Neuron (in vitro differentiated cells): ENCODE data around the gene C18orf63.
"Not testable (repeated sequence)": the region's sequence is repeated elsewhere in the genome, so short reads cannot be mapped to it uniquely, and the experiment has no call there.

Experiments used
- H2AFZ ChIP-seq: one replicate; pipeline ENCODE4 v1.6.1; 2013; ENCODE audit warnings: low read depth, mild to moderate bottlenecking, inconsistent platforms, low read length, moderate library complexity
- H3K27me3 ChIP-seq: one replicate; pipeline ENCODE4 v1.6.1; 2013; ENCODE audit warnings: low read length; ENCODE audit not compliant: insufficient read depth
- H3K36me3 ChIP-seq: one replicate; pipeline ENCODE4 v1.6.1; 2013; ENCODE audit warnings: low read length; ENCODE audit not compliant: insufficient read depth
- H3K4me1 ChIP-seq: one replicate; pipeline ENCODE4 v1.6.1; 2013; ENCODE audit warnings: low read length; ENCODE audit not compliant: insufficient read depth
- H3K4me3 ChIP-seq: 2 replicates; pipeline ENCODE4 v1.5.1; 2013; ENCODE audit warnings: mild to moderate bottlenecking, low read length, moderate library complexity
- H3K9me3 ChIP-seq: one replicate; pipeline ENCODE4 v1.6.1; 2013; ENCODE audit warnings: low read length

The C18orf63 gene

DNA sequence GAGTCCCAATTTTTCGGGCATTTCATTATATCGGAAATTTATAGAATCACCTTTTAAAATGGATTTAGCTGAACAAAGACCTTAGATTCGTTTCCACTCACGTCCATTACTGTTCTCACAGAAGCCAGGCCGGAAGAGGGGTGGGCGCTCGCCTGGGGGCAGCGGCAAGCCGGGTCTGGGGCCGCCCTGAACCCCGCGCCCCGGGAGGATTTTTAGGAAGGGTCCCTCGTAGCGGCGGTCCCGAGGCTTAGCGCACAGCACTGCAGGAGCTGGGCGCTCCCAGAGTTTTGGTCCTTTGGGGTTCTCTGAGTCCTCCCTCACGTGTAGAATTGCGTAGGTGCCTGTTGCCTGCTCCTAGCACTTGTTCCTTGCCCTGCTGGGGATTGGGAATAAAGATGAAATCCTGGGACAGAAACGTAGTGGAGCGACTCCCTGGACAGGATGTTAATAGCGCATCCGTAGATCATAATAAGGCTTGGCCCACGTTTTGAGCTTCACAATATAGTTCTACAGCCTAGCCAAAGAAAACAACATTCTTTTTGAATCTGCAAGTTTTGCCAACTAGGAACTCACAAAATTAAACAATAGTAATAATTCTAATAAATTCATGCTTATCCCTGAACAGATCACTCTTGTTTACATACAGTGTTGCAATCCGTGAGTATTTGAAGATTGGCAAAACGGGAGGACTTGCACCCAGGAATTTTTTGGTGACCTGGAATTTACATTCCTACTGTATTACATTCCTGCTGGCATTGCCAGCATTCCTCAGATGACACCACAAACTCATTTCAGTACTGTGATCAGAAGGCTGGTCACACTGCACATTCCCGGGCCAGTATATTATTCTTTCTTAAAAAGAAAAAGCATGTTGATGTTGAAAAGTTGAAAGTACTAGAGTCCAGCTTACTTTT is 875 bp downstream of the C18orf63 start:
- Histone ChIP-seq H3K27me3 (peaks cover 2% of the 10 kb centered on the region), H3K4me3 (no peak overlapping the region), H3K4me1 (no peaks in the 10 kb centered on the region), H2AFZ (no peak overlapping the region), H3K36me3 (no peaks in the 10 kb centered on the region), H3K9me3 (no peaks in the 10 kb centered on the region)

DNA sequence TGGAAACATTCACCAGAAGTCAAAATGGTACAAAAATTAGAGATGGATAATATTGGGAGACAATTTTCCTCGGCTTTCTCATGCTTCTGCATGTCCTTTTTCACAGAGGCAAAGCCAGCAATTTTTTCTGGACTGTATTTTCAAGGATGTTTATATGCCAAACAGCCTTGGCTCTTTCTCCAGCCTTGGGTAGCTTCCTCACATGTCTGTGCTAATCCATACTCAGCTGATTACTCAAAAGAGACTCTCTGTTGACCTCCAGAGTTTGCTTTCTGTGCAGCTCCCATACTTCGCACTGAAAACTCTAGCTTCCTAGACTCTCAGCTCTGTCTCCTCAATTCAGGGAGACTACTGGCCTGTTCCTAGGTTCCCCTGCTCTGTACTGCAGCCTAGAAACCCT is 10.6 kb downstream of the C18orf63 start:
- Histone ChIP-seq H2AFZ (no peak overlapping the region), H3K9me3 (no peaks in the 10 kb centered on the region), H3K4me1 (no peaks in the 10 kb centered on the region), H3K36me3 (no peaks in the 10 kb centered on the region), H3K27me3 (peaks cover 2% of the 10 kb centered on the region), H3K4me3 (no peak overlapping the region)

DNA sequence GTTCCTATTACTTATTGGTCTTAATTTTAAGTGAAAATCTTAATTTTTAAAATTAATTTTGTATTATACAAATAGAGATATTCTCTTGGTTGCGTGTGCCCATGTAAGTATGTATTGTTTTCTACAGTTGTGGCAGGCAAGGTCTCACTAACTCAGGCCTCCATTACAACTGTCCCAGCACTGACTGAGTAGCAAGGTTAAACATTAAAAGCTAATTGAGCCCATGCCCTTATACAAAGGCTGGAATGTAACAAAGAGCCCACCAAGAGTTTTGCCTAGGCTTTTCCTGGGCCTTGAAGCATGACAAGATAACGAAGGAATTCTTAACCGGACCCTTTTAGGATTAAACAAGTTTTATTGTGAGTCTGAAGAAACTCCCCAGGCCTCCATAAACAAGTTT is 11.2 kb downstream of the C18orf63 start:
- H2AFZ ChIP-seq, H3K4me3 ChIP-seq: not testable (repeated sequence)

DNA sequence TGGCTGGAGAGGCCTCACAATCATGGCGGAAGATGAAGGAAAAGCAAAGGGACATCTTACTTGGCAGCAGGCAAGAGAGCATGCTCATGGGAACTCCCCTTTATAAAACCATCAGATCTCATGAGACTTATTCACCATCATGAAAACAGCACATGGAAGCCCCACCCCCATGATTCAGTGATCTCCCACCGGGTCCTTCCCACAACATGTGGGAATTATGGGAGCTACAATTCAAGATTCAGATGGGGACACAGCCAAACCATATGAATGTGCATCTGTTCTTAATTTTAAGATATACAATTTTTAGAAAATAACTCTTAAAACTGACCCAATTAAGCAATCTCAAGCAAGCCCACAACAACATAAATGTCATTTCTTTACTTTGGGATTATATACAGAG is 12.6 kb downstream of the C18orf63 start:
- H3K4me1 ChIP-seq, result no peaks in the 10 kb centered on the region
- H3K27me3 ChIP-seq, result no peaks in the 10 kb centered on the region
- no peak overlapping the region for H2AFZ ChIP-seq
- H3K36me3 ChIP-seq, result no peaks in the 10 kb centered on the region
- H3K9me3 ChIP-seq, result no peaks in the 10 kb centered on the region
- H3K4me3 ChIP-seq, result no peak overlapping the region

More for the DNA sequence above, 11.2 kb downstream of the C18orf63 start:
- not testable (repeated sequence) for H3K36me3 ChIP-seq, H3K4me1 ChIP-seq, H3K9me3 ChIP-seq, H3K27me3 ChIP-seq

DNA sequence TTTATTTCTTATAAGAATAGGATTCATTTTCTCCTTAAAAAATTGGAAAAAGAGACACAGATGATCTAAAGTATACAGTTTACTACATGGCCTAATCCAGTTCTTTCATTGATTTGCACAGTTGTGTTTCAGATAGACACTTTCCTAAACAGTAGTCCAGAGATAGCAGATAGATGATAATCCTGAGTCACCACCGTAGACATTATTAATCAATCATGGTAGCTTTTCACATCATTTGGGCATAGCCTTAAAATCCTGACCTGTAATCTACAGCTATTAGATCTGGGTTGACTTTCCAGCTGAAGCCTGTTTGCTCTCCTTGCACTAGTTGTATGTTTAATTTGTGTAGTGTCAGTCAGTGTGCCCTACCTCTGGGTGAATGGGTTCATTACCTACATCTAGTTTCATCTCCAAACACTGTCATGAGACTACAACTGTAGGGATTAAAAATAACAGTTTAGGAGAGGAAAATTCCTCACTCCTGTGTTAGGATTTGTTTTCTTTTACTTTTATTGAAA is 14.1 kb downstream of the C18orf63 start:
- Histone ChIP-seq H3K4me3 (no peak overlapping the region), H3K9me3 (no peaks in the 10 kb centered on the region), H3K36me3 (no peaks in the 10 kb centered on the region), H3K27me3 (peaks cover 2% of the 10 kb centered on the region), H2AFZ (no peak overlapping the region), H3K4me1 (no peaks in the 10 kb centered on the region)

DNA sequence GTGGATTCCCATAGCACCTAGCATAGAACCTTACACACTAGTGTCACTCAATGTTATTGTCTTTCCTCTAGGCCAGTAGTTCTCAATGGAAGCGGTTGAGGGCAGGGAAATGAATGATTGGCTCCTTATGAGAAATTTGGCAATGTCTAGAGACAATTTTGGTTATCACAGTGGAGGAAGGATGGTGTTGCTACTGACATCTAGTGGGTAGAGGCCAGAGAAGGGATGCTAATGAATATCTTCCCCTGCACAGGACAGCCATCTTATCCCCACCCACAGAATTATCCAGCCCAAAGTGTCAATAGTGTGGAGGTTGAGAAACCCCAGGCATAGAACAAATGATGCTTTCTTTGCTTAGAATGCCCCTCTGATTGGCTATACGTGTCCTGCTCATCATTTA is 15.8 kb downstream of the C18orf63 start:
- Histone ChIP-seq H3K9me3 (no peaks in the 10 kb centered on the region), H2AFZ (no peak overlapping the region), H3K4me3 (no peak overlapping the region), H3K27me3 (peaks cover 5% of the 10 kb centered on the region), H3K36me3 (no peaks in the 10 kb centered on the region), H3K4me1 (no peaks in the 10 kb centered on the region)

DNA sequence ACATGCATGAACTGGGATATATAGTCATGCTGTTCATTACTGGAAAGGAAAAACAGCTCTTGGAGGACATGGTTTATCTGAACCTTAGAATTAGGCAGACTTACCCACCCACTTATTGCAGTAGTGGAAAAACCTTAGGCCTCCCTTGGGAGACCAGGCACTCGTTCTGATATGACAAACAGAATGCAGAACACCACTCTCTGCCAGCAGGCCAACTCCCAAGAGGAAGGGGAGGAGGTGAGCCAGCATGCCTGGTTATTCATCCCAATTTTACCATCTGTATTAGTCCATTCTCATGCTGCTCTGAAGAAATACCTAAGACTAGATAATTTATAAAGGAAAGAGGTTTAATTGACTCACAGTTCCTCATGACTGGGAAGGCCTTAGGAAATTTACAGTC is 17.5 kb downstream of the C18orf63 start:
- Histone ChIP-seq H3K4me3 (no peak overlapping the region), H3K9me3 (no peaks in the 10 kb centered on the region), H2AFZ (no peak overlapping the region), H3K4me1 (no peaks in the 10 kb centered on the region), H3K36me3 (no peaks in the 10 kb centered on the region), H3K27me3 (peaks cover 11% of the 10 kb centered on the region)

DNA sequence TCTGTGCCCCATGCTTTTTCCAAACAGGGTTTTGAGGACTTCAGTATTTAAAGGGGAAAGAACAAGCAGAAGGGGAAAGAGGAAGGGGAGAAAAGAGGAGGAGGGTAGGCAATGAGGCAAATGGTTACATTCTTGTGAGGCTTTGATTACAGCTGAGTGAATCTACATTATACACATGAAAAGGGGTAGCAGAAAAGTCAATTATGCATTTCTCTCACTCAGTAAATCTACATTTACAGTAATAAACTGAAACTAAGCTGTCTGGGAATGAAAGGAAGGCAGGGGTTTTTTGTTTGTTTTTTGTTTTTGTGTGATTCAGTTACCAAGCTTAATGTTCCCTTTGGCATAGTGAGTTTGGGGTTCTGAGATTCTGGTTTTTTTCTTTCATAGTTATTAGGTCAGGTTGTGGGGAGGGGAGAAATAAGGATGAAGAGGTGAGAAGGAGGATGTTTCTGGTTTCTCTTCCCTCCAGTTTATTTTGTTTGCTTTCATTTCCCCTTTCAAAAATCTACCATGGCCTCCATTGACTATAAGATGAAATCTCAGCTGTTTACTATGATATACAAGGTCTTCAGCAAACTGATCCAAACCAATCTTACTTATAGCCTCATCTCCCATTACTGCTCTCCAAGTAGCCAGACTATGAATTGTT is 18.7 kb downstream of the C18orf63 start:
- H3K36me3 ChIP-seq, result no peaks in the 10 kb centered on the region
- H2AFZ ChIP-seq, result no peak overlapping the region
- H3K4me1 ChIP-seq, result no peaks in the 10 kb centered on the region
- H3K9me3 ChIP-seq, result no peaks in the 10 kb centered on the region
- no peak overlapping the region for H3K4me3 ChIP-seq
- peaks cover 11% of the 10 kb centered on the region for H3K27me3 ChIP-seq

DNA sequence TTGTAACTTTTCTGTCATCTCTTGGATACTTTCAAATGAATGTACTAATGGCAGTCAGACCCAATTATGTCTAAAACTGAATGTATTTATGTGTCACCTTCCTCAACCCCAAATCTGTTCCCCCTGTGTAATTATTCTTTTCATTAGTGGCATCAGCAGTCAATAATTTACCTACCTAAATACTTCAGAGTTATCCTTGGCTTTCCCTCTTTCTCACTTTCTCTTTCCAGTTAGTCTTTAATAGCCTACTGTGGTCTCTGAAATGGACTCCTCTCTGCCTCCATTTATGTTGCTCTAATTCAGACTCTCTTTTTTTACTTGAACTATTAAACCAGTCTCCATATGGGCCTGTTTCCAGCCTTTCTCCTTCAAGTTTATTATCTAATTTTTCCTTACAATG is 21.0 kb downstream of the C18orf63 start:
- H3K4me1 ChIP-seq, result no peaks in the 10 kb centered on the region
- H3K9me3 ChIP-seq, result no peaks in the 10 kb centered on the region
- no peak overlapping the region for H3K4me3 ChIP-seq
- H3K27me3 ChIP-seq, result peaks cover 11% of the 10 kb centered on the region
- no peaks in the 10 kb centered on the region for H3K36me3 ChIP-seq
- H2AFZ ChIP-seq, result no peak overlapping the region

DNA sequence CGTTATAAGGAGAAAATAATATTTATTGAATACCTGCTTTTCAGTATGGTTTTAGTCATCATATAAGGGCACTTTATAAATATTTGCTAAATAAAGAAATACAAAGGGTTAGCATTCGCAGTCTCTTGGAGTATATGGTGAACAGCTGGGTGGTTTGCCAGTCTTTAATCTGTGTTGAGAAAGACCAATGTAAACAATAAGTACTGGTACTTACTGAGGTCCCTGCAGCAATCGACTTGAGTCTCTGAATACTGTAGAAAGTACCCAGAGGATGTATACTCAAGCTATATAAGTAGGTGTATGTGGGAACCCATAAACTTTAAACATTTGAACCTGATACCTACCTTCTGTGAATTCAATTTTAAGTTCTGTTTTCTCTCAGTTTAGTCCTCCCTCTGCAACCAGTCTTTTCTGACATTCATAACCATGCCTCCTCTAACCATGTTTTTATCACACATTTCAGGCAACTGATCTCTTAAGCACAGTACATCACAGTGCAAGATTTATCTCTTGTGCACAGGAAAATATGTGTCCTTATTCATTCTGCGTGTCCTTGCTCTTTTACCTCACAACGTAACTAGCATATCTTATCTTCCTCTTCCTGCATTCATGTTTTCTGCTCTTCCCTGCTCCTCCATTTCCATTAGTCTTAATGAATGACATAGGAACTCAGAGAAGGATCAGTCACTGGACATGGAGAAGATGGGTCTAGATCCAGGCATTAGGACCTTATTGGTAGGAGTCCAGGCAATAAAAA is 21.7 kb downstream of the C18orf63 start:
- Histone ChIP-seq H3K9me3 (no peaks in the 10 kb centered on the region), H3K4me1 (no peaks in the 10 kb centered on the region), H3K4me3 (no peak overlapping the region), H3K27me3 (peaks cover 11% of the 10 kb centered on the region), H3K36me3 (no peaks in the 10 kb centered on the region), H2AFZ (no peak overlapping the region)

DNA sequence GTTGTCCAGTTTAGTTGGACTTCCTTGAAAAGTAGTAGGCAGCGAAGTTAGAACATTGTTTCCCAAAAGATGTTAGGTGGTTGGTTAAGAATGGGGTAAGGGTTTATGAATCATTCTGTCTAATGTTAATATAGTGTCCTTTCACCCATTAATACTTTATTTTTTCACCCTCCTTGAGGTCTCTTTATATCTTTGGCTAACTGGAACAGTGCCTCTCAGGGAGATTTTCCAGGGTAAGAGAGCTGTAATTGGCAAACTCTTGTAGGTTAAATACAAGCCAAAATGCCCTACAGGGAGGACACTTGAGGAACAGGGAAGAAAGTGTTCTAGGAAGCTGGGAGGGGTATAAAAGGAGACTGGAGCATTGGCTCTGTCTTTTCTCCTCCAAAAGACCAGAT is 22.3 kb downstream of the C18orf63 start:
- Histone ChIP-seq H3K36me3 (no peaks in the 10 kb centered on the region), H3K4me3 (no peak overlapping the region), H3K27me3 (peaks cover 11% of the 10 kb centered on the region), H3K9me3 (no peaks in the 10 kb centered on the region), H2AFZ (no peak overlapping the region), H3K4me1 (no peaks in the 10 kb centered on the region)

DNA sequence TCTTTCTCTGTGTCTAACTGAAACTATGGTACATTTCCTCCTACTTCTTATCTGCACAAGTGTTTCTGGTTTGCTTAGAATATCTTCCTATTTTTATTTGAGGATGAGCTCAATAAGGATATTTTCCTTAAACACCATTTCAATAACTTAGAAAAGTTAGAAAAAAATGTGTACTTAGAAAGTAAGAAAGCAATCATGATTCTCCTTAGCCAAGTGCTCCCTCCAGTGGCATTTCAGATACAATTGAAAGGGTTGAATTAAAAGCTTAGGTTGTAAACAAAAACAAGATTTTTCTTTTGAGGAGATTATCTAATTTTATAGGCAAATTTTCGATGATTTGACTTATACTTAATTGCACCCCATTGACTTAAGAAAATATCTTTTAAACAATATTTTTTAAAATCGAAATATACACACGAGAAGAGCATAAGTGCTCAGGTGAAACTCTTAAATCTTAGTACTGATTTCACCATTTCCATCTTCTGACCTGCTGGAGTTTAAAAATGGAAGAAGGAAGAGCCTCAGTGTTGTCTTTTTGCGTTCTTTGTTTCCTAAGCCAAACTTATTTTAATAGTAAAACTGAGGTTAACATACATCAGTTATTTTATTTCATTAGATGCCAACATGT is 26.9 kb downstream of the C18orf63 start:
- no peaks in the 10 kb centered on the region for H3K4me1 ChIP-seq
- H3K9me3 ChIP-seq, result no peaks in the 10 kb centered on the region
- H3K4me3 ChIP-seq, result no peak overlapping the region
- no peak overlapping the region for H2AFZ ChIP-seq
- peaks cover 8% of the 10 kb centered on the region for H3K27me3 ChIP-seq
- H3K36me3 ChIP-seq, result no peaks in the 10 kb centered on the region
